ENCODE data around the gene AQP5.

DNA sequence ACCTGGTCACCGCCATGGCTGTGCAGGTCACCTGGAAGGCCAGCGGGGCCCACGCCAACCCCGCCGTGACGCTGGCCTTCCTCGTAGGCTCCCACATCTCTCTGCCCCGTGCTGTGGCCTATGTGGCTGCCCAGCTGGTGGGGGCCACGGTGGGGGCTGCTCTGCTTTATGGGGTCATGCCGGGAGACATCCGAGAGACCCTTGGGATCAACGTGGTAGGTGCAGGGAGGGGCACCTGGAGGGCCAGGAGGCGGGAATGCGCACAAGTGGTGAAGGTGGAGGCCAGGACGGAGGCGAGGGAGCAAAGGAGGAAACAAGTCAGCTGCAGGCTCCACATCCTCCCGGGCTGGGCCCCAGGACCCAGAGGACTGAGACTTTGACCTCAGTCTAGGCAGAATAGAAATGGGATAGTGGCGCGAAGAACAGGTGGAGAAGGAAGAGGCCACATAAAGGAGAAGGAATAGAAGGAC is 11.7 kb downstream of the AQP5 start:
- TF ChIP-seq, protein P1, sequence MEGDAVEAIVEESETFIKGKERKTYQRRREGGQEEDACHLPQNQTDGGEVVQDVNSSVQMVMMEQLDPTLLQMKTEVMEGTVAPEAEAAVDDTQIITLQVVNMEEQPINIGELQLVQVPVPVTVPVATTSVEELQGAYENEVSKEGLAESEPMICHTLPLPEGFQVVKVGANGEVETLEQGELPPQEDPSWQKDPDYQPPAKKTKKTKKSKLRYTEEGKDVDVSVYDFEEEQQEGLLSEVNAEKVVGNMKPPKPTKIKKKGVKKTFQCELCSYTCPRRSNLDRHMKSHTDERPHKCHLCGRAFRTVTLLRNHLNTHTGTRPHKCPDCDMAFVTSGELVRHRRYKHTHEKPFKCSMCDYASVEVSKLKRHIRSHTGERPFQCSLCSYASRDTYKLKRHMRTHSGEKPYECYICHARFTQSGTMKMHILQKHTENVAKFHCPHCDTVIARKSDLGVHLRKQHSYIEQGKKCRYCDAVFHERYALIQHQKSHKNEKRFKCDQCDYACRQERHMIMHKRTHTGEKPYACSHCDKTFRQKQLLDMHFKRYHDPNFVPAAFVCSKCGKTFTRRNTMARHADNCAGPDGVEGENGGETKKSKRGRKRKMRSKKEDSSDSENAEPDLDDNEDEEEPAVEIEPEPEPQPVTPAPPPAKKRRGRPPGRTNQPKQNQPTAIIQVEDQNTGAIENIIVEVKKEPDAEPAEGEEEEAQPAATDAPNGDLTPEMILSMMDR (IDR thresholded peaks at IDR 0.05) = no peak
- no peak for TF ChIP-seq POLR2A (IDR thresholded peaks at IDR 0.05)
